Thyroid gland (tissue), 4 donors: ENCODE results near the gene SH3BGRL2.

ENCODE experiments used
- POLR2A ChIP-seq, 2 donors: fragments of 450-650 bp; IDR thresholded peaks; one replicate each; pipeline ENCODE4 v1.6.1; 2017; ENCODE audit warnings: antibody characterized with exemption in 2 of 2, mild to moderate bottlenecking in 2 of 2, moderate library complexity in 1 of 2
- TF ChIP-seq, protein P1 (sequence below), 6 experiments: fragments of 200-600 bp in 3 of 6; fragments of 450-650 bp in 3 of 6; sonication (generic) in 3 of 6; IDR thresholded peaks; one replicate each; pipeline ENCODE4 v1.5.1; 2016 to 2019; ENCODE audit warnings: antibody characterized with exemption in 6 of 6, mild to moderate bottlenecking in 2 of 6, inconsistent platforms in 1 of 6, moderate library complexity in 1 of 6

DNA sequence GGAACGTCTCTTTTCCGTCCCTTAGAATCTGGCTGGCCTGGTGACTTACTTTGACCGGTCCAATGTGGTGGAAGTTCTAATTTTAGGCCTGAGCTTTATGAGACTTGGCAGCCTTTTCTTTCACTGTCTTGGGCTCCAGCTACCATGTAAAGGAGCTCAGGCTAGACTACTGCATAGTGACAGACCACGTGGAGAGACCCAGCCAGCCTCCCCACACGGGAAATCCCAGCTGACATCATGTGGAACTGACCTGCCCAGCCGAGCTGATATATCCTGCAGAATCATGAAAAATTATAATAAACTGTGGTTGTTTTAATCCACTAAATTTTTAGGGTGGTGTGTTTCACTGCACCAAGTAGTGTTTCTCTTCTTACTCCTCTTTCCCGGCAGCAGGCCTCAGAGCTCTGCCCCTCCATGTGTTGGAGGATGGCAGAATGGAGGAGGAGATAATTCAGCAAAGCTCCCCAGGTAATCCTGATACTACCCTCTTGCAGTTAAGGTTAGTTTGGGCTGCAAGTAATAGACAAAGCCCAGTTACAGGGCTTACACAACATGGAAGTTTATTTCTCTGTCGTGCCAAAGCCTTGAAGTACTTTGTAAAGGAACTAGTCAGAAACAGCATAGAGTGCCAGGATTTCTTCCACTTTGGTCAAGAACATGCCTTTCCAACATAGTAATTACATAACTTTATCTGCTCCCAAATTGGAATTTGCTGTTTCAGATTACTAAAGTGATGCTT lies 87.5 kb downstream of the SH3BGRL2 start:
- TF ChIP-seq, protein P1, sequence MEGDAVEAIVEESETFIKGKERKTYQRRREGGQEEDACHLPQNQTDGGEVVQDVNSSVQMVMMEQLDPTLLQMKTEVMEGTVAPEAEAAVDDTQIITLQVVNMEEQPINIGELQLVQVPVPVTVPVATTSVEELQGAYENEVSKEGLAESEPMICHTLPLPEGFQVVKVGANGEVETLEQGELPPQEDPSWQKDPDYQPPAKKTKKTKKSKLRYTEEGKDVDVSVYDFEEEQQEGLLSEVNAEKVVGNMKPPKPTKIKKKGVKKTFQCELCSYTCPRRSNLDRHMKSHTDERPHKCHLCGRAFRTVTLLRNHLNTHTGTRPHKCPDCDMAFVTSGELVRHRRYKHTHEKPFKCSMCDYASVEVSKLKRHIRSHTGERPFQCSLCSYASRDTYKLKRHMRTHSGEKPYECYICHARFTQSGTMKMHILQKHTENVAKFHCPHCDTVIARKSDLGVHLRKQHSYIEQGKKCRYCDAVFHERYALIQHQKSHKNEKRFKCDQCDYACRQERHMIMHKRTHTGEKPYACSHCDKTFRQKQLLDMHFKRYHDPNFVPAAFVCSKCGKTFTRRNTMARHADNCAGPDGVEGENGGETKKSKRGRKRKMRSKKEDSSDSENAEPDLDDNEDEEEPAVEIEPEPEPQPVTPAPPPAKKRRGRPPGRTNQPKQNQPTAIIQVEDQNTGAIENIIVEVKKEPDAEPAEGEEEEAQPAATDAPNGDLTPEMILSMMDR (IDR thresholded peaks at IDR 0.05): no peak
- no peak for TF ChIP-seq POLR2A (IDR thresholded peaks at IDR 0.05)
